H9 (cell line): ENCODE data around the gene TMTC1. TPM values are rescaled to one million over a fixed set of nuclear protein-coding genes. Genes with fewer than 3 reads are reported as not detected.

Experiments used
- DNase-seq: peaks from one replicate; pipeline ENCODE4 v3.0.0-alpha.2; 2017
- H2AFZ ChIP-seq: one replicate; pipeline ENCODE4 v1.6.1; 2013; ENCODE audit warnings: mild to moderate bottlenecking, low read length, control low read depth, moderate library complexity
- H2AK5ac ChIP-seq: 2 replicates; pipeline ENCODE4 v1.6.1; 2013; ENCODE audit warnings: low read length, control low read depth, mixed read lengths; ENCODE audit not compliant: insufficient read length
- H2BK120ac ChIP-seq: one replicate; pipeline ENCODE4 v1.6.1; 2013; ENCODE audit warnings: low read depth, mild to moderate bottlenecking, low read length, control low read depth, inconsistent platforms; ENCODE audit not compliant: poor library complexity, severe bottlenecking
- H2BK12ac ChIP-seq: 2 replicates; pipeline ENCODE4 v1.6.1; 2013; ENCODE audit warnings: low read length, control low read depth, mixed read lengths, low read depth; ENCODE audit not compliant: insufficient read length
- H2BK15ac ChIP-seq: 2 replicates; pipeline ENCODE4 v1.6.1; 2013; ENCODE audit warnings: low read depth, low read length, control low read depth
- H2BK20ac ChIP-seq: one replicate; pipeline ENCODE4 v1.6.1; 2013; ENCODE audit warnings: low read depth, mild to moderate bottlenecking, low read length, control low read depth, inconsistent platforms; ENCODE audit not compliant: poor library complexity, severe bottlenecking
- H2BK5ac ChIP-seq: 2 replicates; pipeline ENCODE4 v1.6.1; 2013; ENCODE audit warnings: low read length, control low read depth, mixed read lengths; ENCODE audit not compliant: insufficient read length
- H3K14ac ChIP-seq: 2 replicates; pipeline ENCODE4 v1.6.1; 2013; ENCODE audit warnings: low read length, control low read depth; ENCODE audit not compliant: insufficient read depth
- H3K18ac ChIP-seq: 2 replicates; pipeline ENCODE4 v1.6.1; 2013; ENCODE audit warnings: low read depth, mild to moderate bottlenecking, mixed read lengths, low read length, control low read depth; ENCODE audit not compliant: insufficient read length
- H3K23ac ChIP-seq: 2 replicates; pipeline ENCODE4 v1.6.1; 2013; ENCODE audit warnings: low read length, control low read depth, mixed read lengths, low read depth; ENCODE audit not compliant: insufficient read length
- H3K23me2 ChIP-seq: 2 replicates; pipeline ENCODE4 v1.6.1; 2013; ENCODE audit warnings: low read depth, mild to moderate bottlenecking, mixed read lengths, low read length, control low read depth; ENCODE audit not compliant: insufficient read length, poor library complexity, severe bottlenecking
- H3K27ac ChIP-seq: 2 replicates; pipeline ENCODE4 v1.5.1; 2013; ENCODE audit warnings: low read length, control low read depth, mixed read lengths, low read depth; ENCODE audit not compliant: insufficient read length
- H3K27me3 ChIP-seq: 2 replicates; pipeline ENCODE4 v1.6.1; 2013; ENCODE audit warnings: low read length, control low read depth, inconsistent platforms; ENCODE audit not compliant: insufficient read depth
- H3K4ac ChIP-seq: 2 replicates; pipeline ENCODE4 v1.6.1; 2013; ENCODE audit warnings: low read depth, mild to moderate bottlenecking, control low read depth, inconsistent platforms, low read length, moderate library complexity
- H3K4me1 ChIP-seq: 2 replicates; pipeline ENCODE4 v1.6.1; 2013; ENCODE audit warnings: low read length, control low read depth, inconsistent platforms; ENCODE audit not compliant: insufficient read depth
- H3K4me2 ChIP-seq: 2 replicates; pipeline ENCODE4 v1.6.1; 2013; ENCODE audit warnings: low read length, control low read depth, mixed read lengths; ENCODE audit not compliant: insufficient read length, insufficient read depth
- H3K56ac ChIP-seq: 2 replicates; pipeline ENCODE4 v1.6.1; 2013; ENCODE audit warnings: low read depth, mild to moderate bottlenecking, mixed read lengths, low read length, control low read depth; ENCODE audit not compliant: insufficient read length
- H3K79me1 ChIP-seq: 2 replicates; pipeline ENCODE4 v1.6.1; 2013; ENCODE audit warnings: low read depth, mild to moderate bottlenecking, moderate library complexity, low read length, control low read depth, inconsistent platforms; ENCODE audit not compliant: insufficient read depth, poor library complexity, severe bottlenecking
- H3K79me2 ChIP-seq: 2 replicates; pipeline ENCODE4 v1.6.1; 2013; ENCODE audit warnings: low read length, control low read depth, inconsistent platforms; ENCODE audit not compliant: insufficient read depth
- H3K9ac ChIP-seq: 2 replicates; pipeline ENCODE4 v1.6.1; 2013; ENCODE audit warnings: low read length, control low read depth, mixed read lengths; ENCODE audit not compliant: insufficient read length; ENCODE audit errors: extremely low read depth
- H3K9me3 ChIP-seq: one replicate; pipeline ENCODE4 v1.6.1; 2013; ENCODE audit warnings: low read depth, low read length, inconsistent platforms; ENCODE audit not compliant: control insufficient read depth
- H3T11ph ChIP-seq: one replicate; pipeline ENCODE4 v1.6.1; 2013; ENCODE audit warnings: mild to moderate bottlenecking, low read length, control low read depth, inconsistent platforms
- H4K20me1 ChIP-seq: one replicate; pipeline ENCODE4 v1.6.1; 2013; ENCODE audit not compliant: control insufficient read depth, insufficient read length, insufficient read depth
- H4K5ac ChIP-seq: 2 replicates; pipeline ENCODE4 v1.6.1; 2013; ENCODE audit warnings: low read depth, mild to moderate bottlenecking, mixed read lengths, low read length, control low read depth; ENCODE audit not compliant: insufficient read length
- H4K8ac ChIP-seq: replicated peaks from 2 replicates; pipeline ENCODE4 v1.6.1; 2013; ENCODE audit warnings: low read length, control low read depth, mixed read lengths, low read depth; ENCODE audit not compliant: insufficient read length
- H4K91ac ChIP-seq: 2 replicates; pipeline ENCODE4 v1.6.1; 2013; ENCODE audit warnings: low read depth, mild to moderate bottlenecking, moderate library complexity, mixed read lengths, low read length, control low read depth; ENCODE audit not compliant: insufficient read length
- H3K27ac Mint-ChIP-seq, 3 experiments: 2 replicates in 2 of 3; 3 replicates in 1 of 3; pipeline ENCODE4 v1.8.0; 2020 to 2021; ENCODE audit warnings: mixed read lengths in 3 of 3, mild to moderate bottlenecking in 1 of 3, moderate library complexity in 1 of 3
- H3K27me3 Mint-ChIP-seq: 2 replicates; pipeline ENCODE4 v1.8.0; 2021; ENCODE audit warnings: low read depth, mild to moderate bottlenecking, moderate library complexity, mixed read lengths
- H3K36me3 Mint-ChIP-seq, 3 experiments: 2 replicates in 2 of 3; 3 replicates in 1 of 3; pipeline ENCODE4 v1.8.0; 2020 to 2021; ENCODE audit warnings: low read depth in 3 of 3, mixed read lengths in 3 of 3; ENCODE audit not compliant: insufficient read depth in 1 of 3
- H3K4me1 Mint-ChIP-seq, 2 experiments: 2 replicates each; pipeline ENCODE4 v1.8.0; 2020; ENCODE audit warnings: mixed read lengths in 2 of 2
- H3K4me3 Mint-ChIP-seq, 2 experiments: 2 replicates in 1 of 2; 3 replicates in 1 of 2; pipeline ENCODE4 v1.8.0; 2020 to 2021; ENCODE audit warnings: mild to moderate bottlenecking in 2 of 2, mixed read lengths in 2 of 2, moderate library complexity in 1 of 2
- H3K9me3 Mint-ChIP-seq, 2 experiments: 2 replicates in 1 of 2; 3 replicates in 1 of 2; pipeline ENCODE4 v1.8.0; 2020; ENCODE audit warnings: mild to moderate bottlenecking in 2 of 2, mixed read lengths in 2 of 2, moderate library complexity in 1 of 2
- WGBS: extraction: QIAGEN DNeasy Blood & Tissue Kit; methylation state at CpG from one replicate; pipeline ENCODE4 v1.1.7; 2013; ENCODE audit warnings: missing lambda C conversion rate, low lambda C conversion rate, mixed read lengths; ENCODE audit not compliant: insufficient read length; ENCODE audit errors: extremely low coverage; 5-methylcytosine and 5-hydroxymethylcytosine counted together
- total RNA-seq: library from RNA; stranded (reverse); gene quantifications from 2 replicates; pipeline ENCODE4 v1.2.1, GENCODE V29; 2021
- TF ChIP-seq, protein P1 (sequence below): fragments of 200-600 bp; sonication (generic); conservative IDR thresholded peaks from 3 replicates; pipeline ENCODE4 v1.8.0; 2021; ENCODE audit warnings: antibody characterized with exemption, mild to moderate bottlenecking

The TMTC1 gene
- total RNA-seq, 1 experiment from 2014 or later = 16.1 TPM

DNA sequence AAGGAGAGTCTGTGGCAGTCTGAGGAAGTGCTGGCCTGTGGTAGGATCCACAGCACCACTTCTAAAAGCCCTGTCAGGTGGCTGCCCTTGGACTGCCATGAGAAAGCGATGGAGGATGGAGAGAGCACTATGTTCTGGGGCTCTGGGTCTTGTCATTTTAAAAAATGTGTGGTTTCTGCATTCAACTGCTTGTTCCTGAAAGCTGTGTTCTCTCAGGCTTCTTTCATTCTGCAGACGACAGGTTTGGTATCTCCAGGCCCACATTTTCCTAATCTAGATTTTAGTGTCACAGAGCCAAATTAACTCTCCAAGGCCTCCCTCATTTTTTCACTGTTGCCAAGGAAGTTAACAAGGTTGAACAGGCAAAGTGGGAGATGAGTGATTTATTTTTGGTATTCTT lies 296.8 kb downstream of the TMTC1 start:
- no peaks in the 10 kb centered on the region for H3K79me1 ChIP-seq
- H3K4me2 ChIP-seq = no peak overlapping the region
- H2BK20ac ChIP-seq = no peak overlapping the region
- TF ChIP-seq, protein P1, sequence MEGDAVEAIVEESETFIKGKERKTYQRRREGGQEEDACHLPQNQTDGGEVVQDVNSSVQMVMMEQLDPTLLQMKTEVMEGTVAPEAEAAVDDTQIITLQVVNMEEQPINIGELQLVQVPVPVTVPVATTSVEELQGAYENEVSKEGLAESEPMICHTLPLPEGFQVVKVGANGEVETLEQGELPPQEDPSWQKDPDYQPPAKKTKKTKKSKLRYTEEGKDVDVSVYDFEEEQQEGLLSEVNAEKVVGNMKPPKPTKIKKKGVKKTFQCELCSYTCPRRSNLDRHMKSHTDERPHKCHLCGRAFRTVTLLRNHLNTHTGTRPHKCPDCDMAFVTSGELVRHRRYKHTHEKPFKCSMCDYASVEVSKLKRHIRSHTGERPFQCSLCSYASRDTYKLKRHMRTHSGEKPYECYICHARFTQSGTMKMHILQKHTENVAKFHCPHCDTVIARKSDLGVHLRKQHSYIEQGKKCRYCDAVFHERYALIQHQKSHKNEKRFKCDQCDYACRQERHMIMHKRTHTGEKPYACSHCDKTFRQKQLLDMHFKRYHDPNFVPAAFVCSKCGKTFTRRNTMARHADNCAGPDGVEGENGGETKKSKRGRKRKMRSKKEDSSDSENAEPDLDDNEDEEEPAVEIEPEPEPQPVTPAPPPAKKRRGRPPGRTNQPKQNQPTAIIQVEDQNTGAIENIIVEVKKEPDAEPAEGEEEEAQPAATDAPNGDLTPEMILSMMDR = no peak
- H3K4me1 ChIP-seq = no peaks in the 10 kb centered on the region
- H3K4me1 Mint-ChIP-seq = no peaks in the 10 kb centered on the region
- H2BK120ac ChIP-seq = no peak overlapping the region
- H2BK12ac ChIP-seq = no peak overlapping the region
- H3K23ac ChIP-seq = no peak overlapping the region
- no peaks in the 10 kb centered on the region for H3K9me3 ChIP-seq
- no peaks in the 10 kb centered on the region for H3K79me2 ChIP-seq
- no peak overlapping the region for H3K14ac ChIP-seq
- H2AFZ ChIP-seq = no peak overlapping the region
- H4K91ac ChIP-seq = no peak overlapping the region
- no peak overlapping the region for H3K9ac ChIP-seq
- H2BK15ac ChIP-seq = no peak overlapping the region
- H4K20me1 ChIP-seq = no peaks in the 10 kb centered on the region
- no peak overlapping the region for H3K4ac ChIP-seq
- H3K36me3 Mint-ChIP-seq = no peaks in the 10 kb centered on the region
- no peaks in the 10 kb centered on the region for H3K23me2 ChIP-seq
- no peaks in the 10 kb centered on the region for H3K27me3 ChIP-seq
- H4K5ac ChIP-seq = no peak overlapping the region
- DNase-seq = no peak
- H3K27ac Mint-ChIP-seq = no peak overlapping the region; a peak in 1 of 7 replicates
- WGBS = no CpG with 5 or more reads among the region's 2 CpGs
- no peak overlapping the region for H3K18ac ChIP-seq
- H3K56ac ChIP-seq = no peak overlapping the region
- no peak overlapping the region for H4K8ac ChIP-seq
- no peak overlapping the region for H3K27ac ChIP-seq
- H2AK5ac ChIP-seq = no peak overlapping the region
- H3K4me3 Mint-ChIP-seq = no peak overlapping the region
- no peak overlapping the region for H3T11ph ChIP-seq
- H2BK5ac ChIP-seq = no peak overlapping the region
- no peaks in the 10 kb centered on the region for H3K9me3 Mint-ChIP-seq
- peaks cover 1% of the 10 kb centered on the region; the same call in 1 of the 2 replicates for H3K27me3 Mint-ChIP-seq
